ENCODE measurements around the gene APOC4.
"Not testable (repeated sequence)": the region's sequence is repeated elsewhere in the genome, so short reads cannot be mapped to it uniquely, and the experiment has no call there.

The APOC4 gene

GRCh38 chr19:44958090-44958489, 16.1 kb downstream of the APOC4 start:
- DNase-seq (ENCODE audit: low read depth in 2 of 2): no peak

- no peak for DNase-seq (ENCODE audit: low read depth in 2 of 2)
Measured at GRCh38 chr19:44959691-44960090, 17.7 kb downstream of the APOC4 start.

GRCh38 chr19:44960906-44961728, 19.1 kb downstream of the APOC4 start:
- DNase-seq (ENCODE audit: low read depth in 2 of 2): no peak

GRCh38 chr19:44961821-44962220, 19.8 kb downstream of the APOC4 start:
- no peak for DNase-seq (ENCODE audit: low read depth in 2 of 2)

GRCh38 chr19:44968118-44968517, 26.1 kb downstream of the APOC4 start:
- DNase-seq (ENCODE audit: low read depth in 2 of 2): no peak

GRCh38 chr19:44968670-44969069, 26.6 kb downstream of the APOC4 start:
- DNase-seq (ENCODE audit: low read depth in 2 of 2): no peak

GRCh38 chr19:44969437-44969836, 27.4 kb downstream of the APOC4 start:
- no peak for DNase-seq (ENCODE audit: low read depth in 2 of 2)

GRCh38 chr19:44971451-44971850, 29.4 kb downstream of the APOC4 start:
- DNase-seq (ENCODE audit: low read depth in 2 of 2): not testable (repeated sequence)

GRCh38 chr19:44972802-44973201, 30.8 kb downstream of the APOC4 start:
- no peak for DNase-seq (ENCODE audit: low read depth in 2 of 2)

- no peak for DNase-seq (ENCODE audit: low read depth in 2 of 2)
Measured at GRCh38 chr19:44973982-44974735, 32.1 kb downstream of the APOC4 start.

GRCh38 chr19:44974857-44975256, 32.8 kb downstream of the APOC4 start:
- DNase-seq (ENCODE audit: low read depth in 2 of 2): no peak

- DNase-seq (ENCODE audit: low read depth in 2 of 2): no peak
Measured at GRCh38 chr19:44975444-44975843, 33.4 kb downstream of the APOC4 start.

- no peak for DNase-seq (ENCODE audit: low read depth in 2 of 2)
Measured at GRCh38 chr19:44984005-44984404, 42.0 kb downstream of the APOC4 start.

GRCh38 chr19:44985445-44985844, 43.4 kb downstream of the APOC4 start:
- DNase-seq (ENCODE audit: low read depth in 2 of 2): no peak

- DNase-seq (ENCODE audit: low read depth in 2 of 2): no peak
Measured at GRCh38 chr19:44986389-44986788, 44.4 kb downstream of the APOC4 start.

GRCh38 chr19:44987148-44987675, 45.2 kb downstream of the APOC4 start:
- no peak for DNase-seq (ENCODE audit: low read depth in 2 of 2)

- no peak for DNase-seq (ENCODE audit: low read depth in 2 of 2)
Measured at GRCh38 chr19:44988273-44988672, 46.2 kb downstream of the APOC4 start.

- DNase-seq (ENCODE audit: low read depth in 2 of 2): peak; percentile 45 to 48
Measured at GRCh38 chr19:44988896-44989556, 47.0 kb downstream of the APOC4 start.

GRCh38 chr19:44990459-44990858, 48.4 kb downstream of the APOC4 start:
- no peak for DNase-seq (ENCODE audit: low read depth in 2 of 2)

- DNase-seq (ENCODE audit: low read depth in 2 of 2): no peak
Measured at GRCh38 chr19:44990966-44991365, 48.9 kb downstream of the APOC4 start.

GRCh38 chr19:44992336-44993163, 50.5 kb downstream of the APOC4 start:
- no peak for DNase-seq (ENCODE audit: low read depth in 2 of 2)
